ENCODE data around the gene TMEM158.

Gene TMEM158

GRCh38 chr3:45232521-45232920 is 6.4 kb upstream of the TMEM158 start:
- DNase-seq = no peak

DNA sequence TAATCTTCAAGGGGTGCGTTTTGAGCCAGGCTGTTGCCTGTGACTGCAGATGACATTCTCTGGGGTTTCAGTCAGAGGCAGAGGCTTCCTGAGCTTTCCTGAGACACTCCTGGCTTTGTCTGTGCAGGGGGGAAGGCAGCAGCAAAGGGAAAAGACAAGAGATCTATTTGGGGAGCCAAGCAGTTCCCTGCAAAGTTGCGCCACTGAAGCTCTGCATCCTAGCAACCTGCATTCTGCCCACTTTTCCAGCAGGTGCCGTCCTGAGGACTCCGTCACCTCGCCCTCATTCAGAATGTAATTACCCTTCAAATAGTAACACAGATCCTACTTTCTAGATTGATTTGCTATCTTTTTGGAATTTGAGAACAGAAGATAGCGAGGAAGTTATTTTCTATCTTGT is 1.9 kb upstream of the TMEM158 start:
- DNase-seq = no peak

GRCh38 chr3:45227071-45227820 is 1.2 kb upstream of the TMEM158 start:
- no peak for DNase-seq

GRCh38 chr3:45225465-45226205 is 452 bp downstream of the TMEM158 start:
- DNase-seq = peak; percentile 42

GRCh38 chr3:45224824-45225464 is 1.1 kb downstream of the TMEM158 start:
- DNase-seq = peak; percentile 47

DNA sequence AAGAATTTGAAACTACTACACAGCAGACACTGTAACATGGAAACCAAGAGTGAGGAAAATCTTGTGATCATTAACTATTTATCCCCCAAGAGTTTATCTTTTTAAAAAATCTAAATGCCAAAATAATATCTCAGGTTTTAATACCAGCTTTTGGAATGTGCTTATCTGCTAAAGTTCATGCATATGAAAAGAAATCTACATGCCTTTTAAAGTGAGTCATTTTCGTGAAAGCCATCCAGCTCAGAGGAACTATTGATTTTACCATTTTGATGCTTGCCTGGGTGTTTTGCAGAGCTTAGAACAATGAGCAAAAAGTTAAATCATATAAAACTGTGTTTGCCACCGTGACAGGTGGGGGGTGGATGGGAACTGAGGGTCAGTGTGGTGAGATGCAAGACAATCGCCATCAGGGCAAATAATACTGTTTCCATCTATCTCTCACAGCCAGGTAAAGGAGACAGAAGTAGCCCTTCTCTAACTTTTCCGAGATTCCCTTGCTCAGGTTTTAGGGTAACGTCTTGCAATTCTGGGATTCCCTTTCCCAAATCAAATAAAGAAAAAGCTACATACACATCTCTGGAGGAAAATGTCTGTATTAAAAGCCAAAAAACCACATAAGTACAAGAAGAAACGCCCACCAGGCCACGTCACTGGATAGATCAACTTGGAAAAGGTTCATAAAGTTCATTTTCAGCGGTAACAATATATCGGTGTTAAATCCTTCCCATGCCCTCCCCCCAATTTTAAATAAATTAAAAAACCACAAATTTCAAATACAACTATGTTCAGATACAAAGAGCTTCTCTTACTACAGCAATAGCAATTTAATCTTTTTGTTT is 2.0 kb downstream of the TMEM158 start:
- DNase-seq = no peak

- DNase-seq = no peak
These were observed 6.4 kb downstream of the TMEM158 start for GRCh38 chr3:45219694-45220093.

- no peak for DNase-seq
These were observed 7.3 kb downstream of the TMEM158 start for GRCh38 chr3:45218578-45219390.

DNA sequence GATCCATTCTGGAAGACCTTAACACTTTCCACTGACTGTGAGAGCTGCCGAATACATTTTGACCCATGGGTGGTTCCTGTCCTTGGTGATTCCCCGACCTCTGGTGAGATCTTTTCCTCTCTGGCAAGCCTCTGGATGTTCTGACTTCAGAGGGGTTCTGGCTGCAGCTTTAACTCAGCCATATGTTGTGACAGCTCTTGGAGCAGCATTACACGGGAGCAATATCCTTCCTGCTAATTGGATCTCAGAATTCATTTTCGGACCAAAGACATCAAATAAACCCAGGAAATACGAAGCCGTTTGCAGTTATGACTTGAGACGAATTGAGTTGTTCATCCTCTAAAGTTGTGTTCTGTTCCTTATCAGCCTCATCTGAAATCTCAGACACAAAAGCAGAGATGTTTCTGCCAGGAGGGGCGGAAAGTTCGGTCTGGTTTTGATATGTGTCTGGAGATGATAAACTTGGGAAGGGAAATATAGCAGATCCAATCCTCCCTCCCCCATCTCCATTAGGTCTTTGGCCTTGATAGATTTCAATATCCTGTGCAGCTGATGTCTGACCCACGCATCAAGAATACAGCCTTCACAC is 10.0 kb downstream of the TMEM158 start:
- no peak for DNase-seq

DNA sequence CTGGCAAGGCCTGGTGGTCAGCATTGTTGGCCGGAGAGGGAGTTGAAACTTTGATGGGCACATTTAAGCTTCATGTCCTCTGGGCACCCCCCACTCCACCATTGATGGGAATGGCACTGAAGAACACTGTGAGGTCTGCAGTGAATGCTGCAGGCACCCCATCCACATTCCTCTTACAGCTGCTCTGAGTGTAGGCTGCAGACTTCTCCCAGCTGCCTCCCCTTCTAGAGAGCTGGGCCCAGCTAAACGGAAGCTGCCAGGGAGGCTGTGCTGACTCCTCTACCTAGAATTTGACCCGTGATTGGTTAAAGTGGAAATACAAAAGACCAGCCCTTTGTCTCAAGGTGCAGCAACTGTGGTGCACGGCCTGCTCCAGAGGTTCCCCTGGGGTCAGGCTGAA is 10.6 kb downstream of the TMEM158 start:
- DNase-seq = no peak

GRCh38 chr3:45214061-45214680 is 11.9 kb downstream of the TMEM158 start:
- no peak for DNase-seq

DNA sequence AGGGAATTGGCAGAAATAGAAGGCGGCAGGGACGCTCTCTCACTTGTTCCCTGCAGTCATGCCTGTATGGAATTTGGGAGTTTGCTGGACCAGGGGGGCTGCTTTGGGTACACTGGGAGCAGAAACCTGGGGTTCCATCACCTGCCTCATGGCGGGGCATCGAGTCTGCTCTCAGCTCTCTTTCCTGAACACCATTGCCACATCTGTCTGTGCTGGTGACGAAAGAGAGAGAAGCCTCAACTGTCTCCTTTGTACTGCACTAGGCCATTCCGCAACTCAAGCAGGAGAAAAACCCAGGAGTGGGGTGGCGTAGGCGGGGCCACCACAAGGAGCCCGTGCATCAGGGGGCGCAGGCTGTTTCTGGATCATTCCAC is 14.0 kb downstream of the TMEM158 start:
- DNase-seq = no peak

- no peak for DNase-seq
These were observed 14.5 kb downstream of the TMEM158 start for GRCh38 chr3:45211466-45212094.

DNA sequence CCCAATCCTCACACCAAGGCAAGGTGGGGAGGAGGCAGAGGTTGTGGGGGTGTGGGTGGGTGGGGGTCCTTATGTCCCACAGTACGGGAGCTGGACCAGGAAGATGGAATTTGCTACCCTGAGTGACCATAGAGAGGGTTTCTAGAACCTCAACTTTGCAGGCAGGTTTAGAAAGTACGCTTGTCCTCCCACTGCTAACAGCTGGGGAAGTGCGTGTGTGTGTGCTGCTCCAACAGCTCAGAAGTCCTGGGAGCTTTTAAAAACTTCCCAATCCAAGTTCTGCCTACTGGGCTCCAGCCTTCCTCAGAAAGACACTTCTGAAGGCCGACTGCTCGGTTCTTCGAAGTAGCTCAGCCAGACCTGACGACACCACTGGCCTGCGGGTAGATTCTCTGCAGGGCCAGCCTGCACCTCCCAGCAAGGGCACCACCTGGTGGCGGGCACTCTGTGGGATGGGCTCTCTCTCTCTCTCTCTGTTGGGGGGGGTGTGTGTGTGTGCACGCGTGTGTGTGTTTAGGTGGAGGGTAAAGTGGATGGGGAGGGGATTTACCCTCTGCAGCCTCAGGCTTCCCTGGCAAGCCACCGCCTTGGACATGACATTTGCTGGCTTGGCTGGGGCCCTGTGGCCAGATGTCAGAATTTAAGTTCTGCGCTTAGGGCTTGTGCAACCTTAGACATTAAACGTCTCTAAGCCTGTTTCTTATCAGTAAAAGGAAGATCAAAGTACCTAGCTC is 15.6 kb downstream of the TMEM158 start:
- peak; percentile 79 for DNase-seq

GRCh38 chr3:45209526-45209925 is 16.6 kb downstream of the TMEM158 start:
- no peak for DNase-seq

- DNase-seq = peak; percentile 51
These were observed 17.5 kb downstream of the TMEM158 start for GRCh38 chr3:45208586-45208985.

GRCh38 chr3:45207446-45207845 is 18.6 kb downstream of the TMEM158 start:
- no peak for DNase-seq

- DNase-seq = no peak
These were observed 21.0 kb downstream of the TMEM158 start for GRCh38 chr3:45205126-45205525.

GRCh38 chr3:45204136-45204535 is 22.0 kb downstream of the TMEM158 start:
- DNase-seq = no peak
